Measurements from ENCODE around the gene ANKS6. TPM values are rescaled to one million over a fixed set of nuclear protein-coding genes. Genes with fewer than 3 reads are reported as not detected.

ANKS6 gene
- total RNA-seq, 1 experiment from 2014 or later, result 46.3 TPM

DNA sequence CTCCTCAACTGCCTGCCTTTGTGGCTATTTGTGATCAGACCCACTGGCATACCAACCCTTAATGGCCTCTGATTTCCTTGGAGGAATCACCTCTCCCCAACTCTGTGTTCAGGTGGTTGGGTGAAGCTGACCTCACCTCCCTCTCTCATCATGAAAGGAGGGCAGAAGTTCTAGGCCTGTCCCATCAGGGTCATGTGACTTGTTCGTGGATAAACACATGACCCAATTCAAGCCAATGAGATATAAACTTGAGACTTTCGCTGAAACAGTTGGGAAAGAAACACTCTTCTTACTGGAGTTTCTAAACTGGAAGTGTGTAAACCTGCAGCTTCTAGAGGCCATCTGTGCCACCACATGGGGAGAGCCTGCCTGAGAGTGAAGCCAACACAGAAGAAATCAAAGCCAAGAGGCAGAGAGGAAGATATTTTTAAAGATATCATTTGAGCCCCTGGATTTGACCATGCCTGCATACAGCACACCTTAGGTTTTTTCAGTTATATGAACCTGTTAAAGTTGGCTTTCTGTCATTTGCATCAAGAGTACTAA is 93.4 kb downstream of the ANKS6 start:
- Histone ChIP-seq H2BK12ac (ENCODE audit: insufficient read length, low read depth, low read length) (no peak overlapping the region), H3K4ac (ENCODE audit: low read depth, low read length) (no peak overlapping the region), H3T11ph (ENCODE audit: low read length) (no peak overlapping the region), H4K20me1 (ENCODE audit: control insufficient read depth, insufficient read depth, insufficient read length) (no peaks in the 10 kb centered on the region), H3K27me3 (ENCODE audit: insufficient read depth, low read length) (peaks cover 19% of the 10 kb centered on the region), H3K23ac (ENCODE audit: insufficient read length, low read depth, low read length) (no peak overlapping the region), H3K18ac (ENCODE audit: insufficient read length, low read depth, low read length) (no peak overlapping the region), H2AK5ac (ENCODE audit: insufficient read length, low read length) (no peak overlapping the region), H3K14ac (ENCODE audit: insufficient read depth, low read length) (no peak overlapping the region), H3K9ac (ENCODE audit: extremely low read depth, insufficient read length, low read length) (no peak overlapping the region), H3K4me2 (ENCODE audit: insufficient read depth, insufficient read length, low read length) (no peak overlapping the region), H3K79me2 (ENCODE audit: insufficient read depth, low read length) (no peaks in the 10 kb centered on the region), H3K9me3 (ENCODE audit: control insufficient read depth, low read depth, low read length) (no peaks in the 10 kb centered on the region), H4K91ac (ENCODE audit: insufficient read length, low read depth, low read length) (no peak overlapping the region), H3K56ac (ENCODE audit: insufficient read length, low read depth, low read length) (no peak overlapping the region), H3K79me1 (ENCODE audit: insufficient read depth, low read depth, low read length, poor library complexity, severe bottlenecking) (no peaks in the 10 kb centered on the region), H3K27ac (ENCODE audit: insufficient read length, low read depth, low read length) (no peak overlapping the region), H3K23me2 (ENCODE audit: insufficient read length, low read depth, low read length, poor library complexity, severe bottlenecking) (peaks cover 9% of the 10 kb centered on the region), H2BK15ac (ENCODE audit: low read depth, low read length) (no peak overlapping the region), H4K5ac (ENCODE audit: insufficient read length, low read depth, low read length) (no peak overlapping the region), H2BK120ac (ENCODE audit: low read depth, low read length, poor library complexity, severe bottlenecking) (no peak overlapping the region), H2AFZ (ENCODE audit: low read length) (no peak overlapping the region), H2BK20ac (ENCODE audit: low read depth, low read length, poor library complexity, severe bottlenecking) (no peak overlapping the region), H2BK5ac (ENCODE audit: insufficient read length, low read length) (no peak overlapping the region), H4K8ac (replicated peaks; ENCODE audit: insufficient read length, low read depth, low read length) (no peak overlapping the region), H3K4me1 (ENCODE audit: insufficient read depth, low read length) (no peaks in the 10 kb centered on the region)
- H3K9me3 Mint-ChIP-seq, result no peaks in the 10 kb centered on the region; a peak in 1 of 5 replicates
- no peak overlapping the region for H3K27ac Mint-ChIP-seq
- TF ChIP-seq, protein P1, sequence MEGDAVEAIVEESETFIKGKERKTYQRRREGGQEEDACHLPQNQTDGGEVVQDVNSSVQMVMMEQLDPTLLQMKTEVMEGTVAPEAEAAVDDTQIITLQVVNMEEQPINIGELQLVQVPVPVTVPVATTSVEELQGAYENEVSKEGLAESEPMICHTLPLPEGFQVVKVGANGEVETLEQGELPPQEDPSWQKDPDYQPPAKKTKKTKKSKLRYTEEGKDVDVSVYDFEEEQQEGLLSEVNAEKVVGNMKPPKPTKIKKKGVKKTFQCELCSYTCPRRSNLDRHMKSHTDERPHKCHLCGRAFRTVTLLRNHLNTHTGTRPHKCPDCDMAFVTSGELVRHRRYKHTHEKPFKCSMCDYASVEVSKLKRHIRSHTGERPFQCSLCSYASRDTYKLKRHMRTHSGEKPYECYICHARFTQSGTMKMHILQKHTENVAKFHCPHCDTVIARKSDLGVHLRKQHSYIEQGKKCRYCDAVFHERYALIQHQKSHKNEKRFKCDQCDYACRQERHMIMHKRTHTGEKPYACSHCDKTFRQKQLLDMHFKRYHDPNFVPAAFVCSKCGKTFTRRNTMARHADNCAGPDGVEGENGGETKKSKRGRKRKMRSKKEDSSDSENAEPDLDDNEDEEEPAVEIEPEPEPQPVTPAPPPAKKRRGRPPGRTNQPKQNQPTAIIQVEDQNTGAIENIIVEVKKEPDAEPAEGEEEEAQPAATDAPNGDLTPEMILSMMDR (conservative IDR thresholded peaks at IDR 0.05), result no peak
- no peak for DNase-seq
- no peaks in the 10 kb centered on the region; a peak in 1 of 7 replicates for H3K36me3 Mint-ChIP-seq (ENCODE audit: insufficient read depth in 1 of 3, low read depth in 3 of 3)
- WGBS (ENCODE audit: extremely low coverage, insufficient read length, low lambda C conversion rate), result no CpG with 5 or more reads among the region's 2 CpGs
- H3K4me1 Mint-ChIP-seq, result peaks cover 5 to 9% of the 10 kb centered on the region in 2 experiments
- H3K27me3 Mint-ChIP-seq (ENCODE audit: low read depth), result peaks cover 71% of the 10 kb centered on the region
- H3K4me3 Mint-ChIP-seq, result no peak overlapping the region
